A204.1 (cell line): ENCODE results near the gene CDH15.

Experiments
- FAIRE-seq: peaks from 2 replicates; lab custom pipeline; 2012; peaks lifted over from hg19 to GRCh38; lab: Jason Lieb, UNC

Gene CDH15

GRCh38 chr16:89171216-89172170 lies at the start of gene CDH15:
CDH15 (plus strand) TSS chr16:89171748; CDS start chr16:89171832, 84 bp downstream.
- no peak for FAIRE-seq

GRCh38 chr16:89122322-89122851 lies 49.2 kb upstream of the CDH15 start:
- no peak for FAIRE-seq

- no peak for FAIRE-seq
These were observed 48.3 kb upstream of the CDH15 start for GRCh38 chr16:89123001-89123830.

GRCh38 chr16:89123831-89124100 lies 47.8 kb upstream of the CDH15 start:
- FAIRE-seq = no peak

- no peak for FAIRE-seq
These were observed 42.2 kb upstream of the CDH15 start for GRCh38 chr16:89129378-89129777.

GRCh38 chr16:89130448-89130847 lies 41.1 kb upstream of the CDH15 start:
- no peak for FAIRE-seq

GRCh38 chr16:89131783-89132182 lies 39.8 kb upstream of the CDH15 start:
- FAIRE-seq = no peak

GRCh38 chr16:89132194-89133005 lies 39.1 kb upstream of the CDH15 start:
- no peak for FAIRE-seq

GRCh38 chr16:89133457-89134127 lies 38.0 kb upstream of the CDH15 start:
- FAIRE-seq = no peak

GRCh38 chr16:89134269-89134668 lies 37.3 kb upstream of the CDH15 start:
- FAIRE-seq = no peak

GRCh38 chr16:89135166-89135565 lies 36.4 kb upstream of the CDH15 start:
- no peak for FAIRE-seq

GRCh38 chr16:89135971-89136765 lies 35.4 kb upstream of the CDH15 start:
- FAIRE-seq = no peak

- FAIRE-seq = no peak
These were observed 34.6 kb upstream of the CDH15 start for GRCh38 chr16:89136931-89137330.

- FAIRE-seq = no peak
These were observed 33.7 kb upstream of the CDH15 start for GRCh38 chr16:89137666-89138512.

GRCh38 chr16:89138513-89138795 lies 33.1 kb upstream of the CDH15 start:
- no peak for FAIRE-seq

GRCh38 chr16:89138843-89139520 lies 32.6 kb upstream of the CDH15 start:
- FAIRE-seq = no peak

GRCh38 chr16:89139907-89140361 lies 31.6 kb upstream of the CDH15 start:
- FAIRE-seq = no peak

GRCh38 chr16:89140401-89140800 lies 31.1 kb upstream of the CDH15 start:
- no peak for FAIRE-seq
